Measurements from ENCODE around the gene P2RY8.
"Not testable (repeated sequence)": the region's sequence is repeated elsewhere in the genome, so short reads cannot be mapped to it uniquely, and the experiment has no call there.

The P2RY8 gene

GRCh38 chrX:1449036-1449822 is 87.8 kb downstream of the P2RY8 start:
- POLR2A ChIA-PET = no interaction called here
- CTCF ChIA-PET = no interaction called here
- no peak for DNase-seq (ENCODE audit: extremely low spot score)
- TF ChIP-seq CTCF (IDR thresholded peaks at IDR 0.05; ENCODE audit: control extremely low read depth, extremely low read depth, low read depth, missing control alignments) = no peak

GRCh38 chrX:1448573-1449001 is 88.4 kb downstream of the P2RY8 start:
- CTCF ChIA-PET; DNase-seq (ENCODE audit: extremely low spot score); POLR2A ChIA-PET: not testable (repeated sequence)

- not testable (repeated sequence) for DNase-seq (ENCODE audit: extremely low spot score)
Observed at GRCh38 chrX:1447969-1448572, 88.9 kb downstream of the P2RY8 start.

GRCh38 chrX:1446984-1447968 is 89.7 kb downstream of the P2RY8 start:
- POLR2A ChIA-PET; DNase-seq (ENCODE audit: extremely low spot score); CTCF ChIA-PET: not testable (repeated sequence)

More at GRCh38 chrX:1447969-1448572, 88.9 kb downstream of the P2RY8 start:
- CTCF ChIA-PET, POLR2A ChIA-PET: not testable (repeated sequence)

GRCh38 chrX:1444561-1445500 is 92.2 kb downstream of the P2RY8 start:
- ChIA-PET POLR2A (no interaction called here), CTCF (no interaction called here)
- TF ChIP-seq CTCF (IDR thresholded peaks at IDR 0.05; ENCODE audit: control extremely low read depth, extremely low read depth, low read depth, missing control alignments) = no peak
- DNase-seq (ENCODE audit: extremely low spot score) = no peak

GRCh38 chrX:1443496-1444075 is 93.4 kb downstream of the P2RY8 start:
- no peak for DNase-seq (ENCODE audit: extremely low spot score)
- ChIA-PET POLR2A (no interaction called here), CTCF (no interaction called here)
- TF ChIP-seq CTCF (IDR thresholded peaks at IDR 0.05; ENCODE audit: control extremely low read depth, extremely low read depth, low read depth, missing control alignments) = no peak

GRCh38 chrX:1442724-1443367 is 94.1 kb downstream of the P2RY8 start:
- DNase-seq (ENCODE audit: extremely low spot score) = no peak
- TF ChIP-seq CTCF (IDR thresholded peaks at IDR 0.05; ENCODE audit: control extremely low read depth, extremely low read depth, low read depth, missing control alignments) = no peak
- ChIA-PET CTCF (no interaction called here), POLR2A (no interaction called here)

Data from GM10248 (cell line).